Stimulated activated effector memory CD8-positive, alpha-beta T cell treated with anti-CD3 and anti-CD28 coated beads, Interleukin-12 subunit alpha, Interleukin-12 subunit beta, amount 100 ng/mL, for 72 hours (primary cell): Measurements from ENCODE around the gene ATP5F1E.

Experiments used
- ATAC-seq: fragments of 150-1000 bp; cut with Tn5 transposase; 2 replicates; pipeline ENCODE4 v1.10.0; 2021
- DNase-seq, 2 donors: peaks; one replicate each; pipeline ENCODE4 v3.0.0; 2021 to 2022; ENCODE audit warnings: low spot score in 2 of 2
- H3K27ac Mint-ChIP-seq: one replicate; pipeline ENCODE4 v1.8.0; 2022; ENCODE audit warnings: mild to moderate bottlenecking, mixed read lengths
- H3K36me3 Mint-ChIP-seq: one replicate; pipeline ENCODE4 v1.8.0; 2022; ENCODE audit warnings: mild to moderate bottlenecking, mixed read lengths
- H3K4me1 Mint-ChIP-seq: one replicate; pipeline ENCODE4 v1.8.0; 2022; ENCODE audit warnings: mixed read lengths
- H3K4me3 Mint-ChIP-seq: one replicate; pipeline ENCODE4 v1.8.0; 2022; ENCODE audit warnings: mild to moderate bottlenecking, mixed read lengths
- H3K9me3 Mint-ChIP-seq: one replicate; pipeline ENCODE4 v1.8.0; 2022; ENCODE audit warnings: mixed read lengths

Gene ATP5F1E

GRCh38 chr20:59007665-59008511, 24.2 kb downstream of the ATP5F1E start:
- H3K9me3 Mint-ChIP-seq: no peaks in the 10 kb centered on the region

GRCh38 chr20:59006864-59007664, 25.1 kb downstream of the ATP5F1E start, which contains the start of gene CTSZ:
TSS of gene CTSZ (minus strand) at chr20:59007254. CDS start at chr20:59007128, 126 bp downstream.
- peaks cover 6% of the 10 kb centered on the region for H3K36me3 Mint-ChIP-seq
- peak within 1 kb of the TSS; percentile 93 for H3K27ac Mint-ChIP-seq
- ATAC-seq: peak; percentile 81
- no peaks in the 10 kb centered on the region for H3K9me3 Mint-ChIP-seq
- H3K4me1 Mint-ChIP-seq: peaks cover 60% of the 10 kb centered on the region
- peak; percentile 37 to 65 for DNase-seq
- H3K4me3 Mint-ChIP-seq: peak within 1 kb of the TSS; percentile 80

More at GRCh38 chr20:59007665-59008511, 24.2 kb downstream of the ATP5F1E start:
- Mint-ChIP-seq H3K36me3 (no peaks in the 10 kb centered on the region), H3K27ac (peak overlapping the region; percentile 86), H3K4me3 (peak overlapping the region; percentile 80), H3K4me1 (peaks cover 58% of the 10 kb centered on the region)
- ATAC-seq: no peak
- DNase-seq: no peak

- peak; percentile 3 for ATAC-seq
- peak overlapping the region; percentile 80 for H3K4me3 Mint-ChIP-seq
- no peaks in the 10 kb centered on the region for H3K9me3 Mint-ChIP-seq
- no peak for DNase-seq
- peak overlapping the region; percentile 93 for H3K27ac Mint-ChIP-seq
- peaks cover 6% of the 10 kb centered on the region for H3K36me3 Mint-ChIP-seq
- peaks cover 58% of the 10 kb centered on the region for H3K4me1 Mint-ChIP-seq
Measured at GRCh38 chr20:59006167-59006863, 25.8 kb downstream of the ATP5F1E start.

GRCh38 chr20:59005523-59006166, 26.5 kb downstream of the ATP5F1E start:
- DNase-seq (no peak), ATAC-seq (no peak)
- no peaks in the 10 kb centered on the region for H3K9me3 Mint-ChIP-seq
- H3K36me3 Mint-ChIP-seq: peaks cover 6% of the 10 kb centered on the region
- peak overlapping the region; percentile 80 for H3K4me3 Mint-ChIP-seq
- peaks cover 53% of the 10 kb centered on the region for H3K4me1 Mint-ChIP-seq
- peak overlapping the region; percentile 93 for H3K27ac Mint-ChIP-seq

- Mint-ChIP-seq H3K4me1 (peaks cover 53% of the 10 kb centered on the region), H3K9me3 (no peaks in the 10 kb centered on the region), H3K36me3 (peaks cover 13% of the 10 kb centered on the region), H3K27ac (peak overlapping the region; percentile 93), H3K4me3 (peak overlapping the region; percentile 80)
- DNase-seq (peak in 1 of 2 donors; percentile 61), ATAC-seq (peak; percentile 39)
Measured at GRCh38 chr20:59004763-59005522, 27.2 kb downstream of the ATP5F1E start.

- peaks cover 53% of the 10 kb centered on the region for H3K4me1 Mint-ChIP-seq
- peak overlapping the region; percentile 93 for H3K27ac Mint-ChIP-seq
- no peaks in the 10 kb centered on the region for H3K9me3 Mint-ChIP-seq
- no peak for ATAC-seq
- H3K36me3 Mint-ChIP-seq: peaks cover 18% of the 10 kb centered on the region
- no peak for DNase-seq
- H3K4me3 Mint-ChIP-seq: peak overlapping the region; percentile 80
Measured at GRCh38 chr20:59004493-59004762, 27.7 kb downstream of the ATP5F1E start.

- Mint-ChIP-seq H3K4me3 (peak overlapping the region; percentile 80), H3K9me3 (no peaks in the 10 kb centered on the region), H3K36me3 (peaks cover 21% of the 10 kb centered on the region), H3K27ac (peak overlapping the region; percentile 93), H3K4me1 (peaks cover 53% of the 10 kb centered on the region)
- no peak for DNase-seq
- no peak for ATAC-seq
Measured at GRCh38 chr20:59003836-59004492, 28.2 kb downstream of the ATP5F1E start.

- H3K9me3 Mint-ChIP-seq: no peaks in the 10 kb centered on the region
- no peak for ATAC-seq
- H3K4me3 Mint-ChIP-seq: no peak overlapping the region
- H3K4me1 Mint-ChIP-seq: peaks cover 53% of the 10 kb centered on the region
- DNase-seq: no peak
- H3K36me3 Mint-ChIP-seq: peaks cover 32% of the 10 kb centered on the region
- peak overlapping the region; percentile 93 for H3K27ac Mint-ChIP-seq
Measured at GRCh38 chr20:59002874-59003399, 29.2 kb downstream of the ATP5F1E start.

- Mint-ChIP-seq H3K36me3 (peaks cover 37% of the 10 kb centered on the region), H3K4me3 (no peak overlapping the region), H3K27ac (peak overlapping the region; percentile 93), H3K4me1 (peaks cover 47% of the 10 kb centered on the region), H3K9me3 (no peaks in the 10 kb centered on the region)
- no peak for DNase-seq
- ATAC-seq: no peak
Measured at GRCh38 chr20:59002388-59002787, 29.7 kb downstream of the ATP5F1E start.

- Mint-ChIP-seq H3K27ac (no peak overlapping the region), H3K4me3 (no peak overlapping the region), H3K9me3 (no peaks in the 10 kb centered on the region), H3K36me3 (peaks cover 45% of the 10 kb centered on the region), H3K4me1 (peaks cover 47% of the 10 kb centered on the region)
- ATAC-seq: no peak
- no peak for DNase-seq
Measured at GRCh38 chr20:59001449-59002171, 30.5 kb downstream of the ATP5F1E start.

- peaks cover 44% of the 10 kb centered on the region for H3K4me1 Mint-ChIP-seq
- H3K27ac Mint-ChIP-seq: no peak overlapping the region
- H3K36me3 Mint-ChIP-seq: peaks cover 50% of the 10 kb centered on the region
- ATAC-seq (no peak), DNase-seq (no peak)
- H3K4me3 Mint-ChIP-seq: no peak overlapping the region
- no peaks in the 10 kb centered on the region for H3K9me3 Mint-ChIP-seq
Measured at GRCh38 chr20:59001068-59001448, 31.1 kb downstream of the ATP5F1E start.

- Mint-ChIP-seq H3K9me3 (no peaks in the 10 kb centered on the region), H3K4me1 (peaks cover 44% of the 10 kb centered on the region), H3K27ac (no peak overlapping the region), H3K4me3 (no peak overlapping the region), H3K36me3 (peaks cover 58% of the 10 kb centered on the region)
- DNase-seq: no peak
- no peak for ATAC-seq
Measured at GRCh38 chr20:59000326-59000725, 31.8 kb downstream of the ATP5F1E start.

- no peak overlapping the region for H3K4me3 Mint-ChIP-seq
- H3K9me3 Mint-ChIP-seq: no peaks in the 10 kb centered on the region
- peaks cover 74% of the 10 kb centered on the region for H3K36me3 Mint-ChIP-seq
- H3K27ac Mint-ChIP-seq: peak overlapping the region; percentile 26
- peaks cover 29% of the 10 kb centered on the region for H3K4me1 Mint-ChIP-seq
- no peak for ATAC-seq
- DNase-seq: no peak
Measured at GRCh38 chr20:58998656-58999055, 33.5 kb downstream of the ATP5F1E start.
